HG03280 (cell line): ENCODE data around the gene FOXP1.
"Not testable (repeated sequence)": the region's sequence is repeated elsewhere in the genome, so short reads cannot be mapped to it uniquely, and the experiment has no call there.

Source experiments
- ATAC-seq: cut with Tn5 transposase; IDR thresholded peaks from one replicate; pipeline ENCODE4 v1.9.1; 2021; ENCODE audit warnings: mild to moderate bottlenecking, moderate library complexity; ENCODE audit not compliant: unreplicated experiment

Gene FOXP1

DNA sequence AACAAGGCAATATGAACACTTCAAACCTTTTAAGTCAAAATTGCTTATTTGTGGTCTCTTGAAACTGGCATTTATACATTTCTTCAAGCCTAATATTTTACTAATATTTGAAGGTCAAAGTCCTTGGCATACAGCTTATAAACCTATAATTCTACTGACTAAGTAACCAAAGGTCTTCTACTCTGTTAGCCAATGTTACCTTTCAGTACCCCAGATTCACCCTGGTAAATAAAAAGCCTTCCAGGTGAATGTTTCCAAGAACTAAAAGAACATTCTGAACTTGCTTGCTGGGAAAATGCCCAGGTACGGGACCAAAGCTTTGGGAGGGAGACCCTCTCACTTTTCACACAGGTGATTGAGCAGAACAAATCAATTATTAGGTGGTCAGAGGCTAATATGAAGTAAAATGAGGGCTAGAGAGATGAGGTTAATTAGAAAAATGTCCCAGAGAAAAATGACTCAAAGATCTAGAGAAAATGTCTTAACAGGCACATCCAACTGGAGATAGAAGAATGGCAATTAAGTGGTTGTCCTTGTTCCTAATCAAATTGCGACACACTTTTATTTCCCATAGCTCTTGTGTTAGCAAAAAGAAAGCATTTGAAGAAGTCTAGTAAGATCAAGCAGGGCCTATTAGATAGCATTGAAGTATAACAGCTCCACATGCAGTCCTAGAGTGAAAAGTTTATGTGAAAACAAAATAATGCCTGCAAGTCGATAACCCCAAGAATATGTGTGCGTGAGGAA lies 232.0 kb downstream of the FOXP1 start:
- ATAC-seq: no peak

DNA sequence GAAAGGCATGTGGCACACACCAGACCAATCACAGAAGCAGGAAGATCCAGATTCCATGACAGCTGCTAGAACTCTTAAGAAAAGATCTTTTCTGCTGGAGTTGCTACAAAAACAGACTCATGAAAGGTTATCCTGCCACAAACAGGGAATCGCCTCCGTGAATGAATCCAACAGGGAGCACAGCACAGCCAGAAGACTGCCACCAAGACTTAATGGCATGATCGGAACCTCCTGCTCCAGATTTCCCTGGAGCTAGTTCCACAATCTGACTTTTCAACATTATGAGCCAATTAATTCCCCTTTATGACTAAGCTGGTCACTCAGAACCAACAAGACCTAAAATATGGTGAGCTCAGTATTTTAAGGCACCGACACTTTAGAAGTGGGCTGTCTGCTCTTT lies 232.5 kb downstream of the FOXP1 start:
- ATAC-seq: no peak

DNA sequence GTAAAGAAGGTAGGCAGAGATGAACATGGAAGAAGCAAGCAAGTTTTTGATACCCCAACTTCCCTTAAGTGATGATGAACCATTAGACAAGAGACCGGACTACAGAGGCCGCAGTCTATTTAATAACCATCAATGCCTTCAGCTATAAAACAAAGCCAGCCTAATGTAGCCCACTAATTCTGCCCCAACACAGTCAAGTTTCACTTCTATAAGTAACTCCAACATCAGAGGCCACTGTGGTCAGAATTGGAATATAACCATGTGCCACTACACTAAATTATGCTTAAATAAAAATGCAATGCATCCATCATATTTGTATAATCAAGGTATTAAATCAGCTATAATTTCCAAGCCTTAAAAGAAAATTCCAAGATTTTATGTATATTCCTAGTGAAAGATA lies 234.7 kb downstream of the FOXP1 start:
- no peak for ATAC-seq

DNA sequence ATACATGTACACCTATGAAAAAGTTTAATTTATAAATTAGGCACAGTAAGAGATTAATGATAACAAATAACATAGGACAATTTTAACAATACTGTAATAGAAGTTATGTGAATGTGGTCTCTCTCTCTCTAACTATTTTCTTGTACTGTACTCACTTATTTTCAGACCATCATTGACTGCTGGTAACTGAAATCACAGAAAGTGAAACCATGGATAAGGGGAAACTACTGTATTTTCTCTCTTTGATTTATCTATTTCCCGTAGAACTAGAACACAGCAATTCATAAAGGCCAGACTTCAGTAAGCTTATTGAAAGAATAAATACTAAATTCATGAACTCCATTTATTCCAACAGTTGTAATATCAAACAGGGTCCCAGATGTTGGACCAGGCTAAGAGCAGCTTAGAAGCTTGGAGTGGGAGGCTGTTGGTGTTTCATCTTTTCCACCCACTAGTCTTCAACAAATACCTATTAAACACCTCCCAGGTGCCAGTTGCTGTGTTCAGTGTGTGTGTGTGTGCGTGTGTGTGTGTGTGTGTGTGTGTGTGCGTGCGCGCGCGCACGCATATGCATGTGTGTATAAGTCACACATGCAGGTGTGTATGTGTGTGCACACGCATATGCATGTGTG lies 235.4 kb downstream of the FOXP1 start:
- ATAC-seq: no peak

GRCh38 chr3:71346061-71346460 lies 237.5 kb downstream of the FOXP1 start:
- no peak for ATAC-seq

GRCh38 chr3:71345429-71346040 lies 238.0 kb downstream of the FOXP1 start:
- ATAC-seq: no peak

- no peak for ATAC-seq
Observed at GRCh38 chr3:71341721-71342120, 241.8 kb downstream of the FOXP1 start.

DNA sequence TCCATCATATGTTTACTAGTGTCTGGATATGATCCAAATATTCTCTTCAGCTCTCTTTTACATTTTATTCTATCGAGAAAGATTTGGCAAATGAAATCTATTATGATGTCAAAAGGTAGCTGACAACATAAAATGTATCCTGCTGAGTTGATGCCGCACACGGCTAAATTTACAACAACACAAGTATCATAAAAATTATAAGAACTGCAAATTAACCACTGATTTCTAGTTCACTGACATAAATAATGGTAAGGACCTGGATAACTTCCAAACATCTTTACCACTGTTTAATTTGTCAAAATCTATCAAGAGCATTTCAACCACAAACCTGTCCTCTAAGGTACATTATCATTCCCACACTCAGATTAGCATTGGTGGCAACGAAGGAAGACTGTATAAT lies 244.5 kb downstream of the FOXP1 start:
- no peak for ATAC-seq

DNA sequence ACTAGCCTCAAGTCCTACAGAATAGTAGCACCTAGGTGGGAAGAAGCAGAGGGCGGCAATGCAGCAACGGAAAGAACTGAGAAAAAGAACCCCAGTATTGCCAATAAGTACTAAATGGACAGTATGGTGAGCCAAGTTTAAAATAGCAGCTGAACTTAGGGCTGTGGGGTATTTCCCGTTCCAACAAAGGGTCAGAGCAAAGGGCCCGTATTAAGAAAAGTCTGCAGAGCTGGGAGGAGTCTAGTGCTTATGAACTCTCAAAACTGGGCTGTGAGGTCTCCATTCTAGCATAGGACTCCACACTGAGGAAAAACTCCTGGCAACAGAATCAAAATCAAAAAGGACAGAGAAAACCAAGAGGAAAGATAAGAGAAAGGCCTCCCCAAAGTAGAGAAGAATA lies 250.7 kb downstream of the FOXP1 start:
- ATAC-seq: no peak

DNA sequence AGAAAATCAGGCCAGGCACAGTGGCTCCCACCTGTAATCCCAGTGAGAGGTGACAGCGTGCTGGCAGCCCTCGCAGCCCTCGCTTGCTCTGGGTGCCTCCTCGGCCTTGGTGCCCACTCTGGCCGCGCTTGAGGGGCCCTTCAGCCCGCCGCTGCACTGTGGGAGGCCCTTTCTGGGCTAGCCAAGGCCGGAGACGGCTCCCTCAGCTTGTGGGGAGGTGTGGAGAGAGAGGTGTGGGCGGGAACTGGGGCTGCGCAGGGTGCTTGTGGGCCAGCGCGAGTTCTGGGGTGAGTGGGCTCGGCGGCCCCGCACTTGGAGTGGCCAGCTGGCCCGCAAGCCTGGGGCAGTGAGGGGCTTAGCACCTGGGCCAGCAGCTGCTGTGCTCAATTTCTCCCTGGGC lies 252.6 kb downstream of the FOXP1 start:
- ATAC-seq: no peak

GRCh38 chr3:71330505-71330904 lies 253.0 kb downstream of the FOXP1 start:
- no peak for ATAC-seq

GRCh38 chr3:71329817-71330216 lies 253.7 kb downstream of the FOXP1 start:
- no peak for ATAC-seq

GRCh38 chr3:71328926-71329325 lies 254.6 kb downstream of the FOXP1 start:
- no peak for ATAC-seq

GRCh38 chr3:71327936-71328335 lies 255.6 kb downstream of the FOXP1 start:
- no peak for ATAC-seq

GRCh38 chr3:71325715-71326114 lies 257.8 kb downstream of the FOXP1 start:
- ATAC-seq: no peak

- ATAC-seq: not testable (repeated sequence)
Observed at GRCh38 chr3:71324224-71324623, 259.3 kb downstream of the FOXP1 start.

- no peak for ATAC-seq
Observed at GRCh38 chr3:71323558-71323957, 260.0 kb downstream of the FOXP1 start.

GRCh38 chr3:71322154-71322553 lies 261.4 kb downstream of the FOXP1 start:
- ATAC-seq: no peak

- no peak for ATAC-seq
Observed at GRCh38 chr3:71319771-71320170, 263.8 kb downstream of the FOXP1 start.

DNA sequence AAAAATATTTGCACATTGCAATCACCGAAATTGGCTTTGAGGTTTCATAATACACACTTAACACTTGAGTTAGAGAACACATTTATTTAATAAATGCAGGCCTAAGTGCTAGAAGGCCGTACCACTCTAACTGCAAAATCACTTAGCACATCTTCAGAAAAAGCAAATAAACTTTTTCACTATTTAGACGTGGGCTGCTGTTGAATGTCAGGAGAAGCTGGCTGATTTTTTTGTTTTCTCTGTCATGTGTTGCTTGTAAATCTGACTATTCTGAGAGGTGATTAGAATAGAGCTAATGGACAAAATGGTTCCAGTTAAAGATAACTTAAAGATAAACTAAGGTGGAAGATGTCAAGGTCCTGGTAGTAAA lies 265.1 kb downstream of the FOXP1 start:
- ATAC-seq: no peak

DNA sequence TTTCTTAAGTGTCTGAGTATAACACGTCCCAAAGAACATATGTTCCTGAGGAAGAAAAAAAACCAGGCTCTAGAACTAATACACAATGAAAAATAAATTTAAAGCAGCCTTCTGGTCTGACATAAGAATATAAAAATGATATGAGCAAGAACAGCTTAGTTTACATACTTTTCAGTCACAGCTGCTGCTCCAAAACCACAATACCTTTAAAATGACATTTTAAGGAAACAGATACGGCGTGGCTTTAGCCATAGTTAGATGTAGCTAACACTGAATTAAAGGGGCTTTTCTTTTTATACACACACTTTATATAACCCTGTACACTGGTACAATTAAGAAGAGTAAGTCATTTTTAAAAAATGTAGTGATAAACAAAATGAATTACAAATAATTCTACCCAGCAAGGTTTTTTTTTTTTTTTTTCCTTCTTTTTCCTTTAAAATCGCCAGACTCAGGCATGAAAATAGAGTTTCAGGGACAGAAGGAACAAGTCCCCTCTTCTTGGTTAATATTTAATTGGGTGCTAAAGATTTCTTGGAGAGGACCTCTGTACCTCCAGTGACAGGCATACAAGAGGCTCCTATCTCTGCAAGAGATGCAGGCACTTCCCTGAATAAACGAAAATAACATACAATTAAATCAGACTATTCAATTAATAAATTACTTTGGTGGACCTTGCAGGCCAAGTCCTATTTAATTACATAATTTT lies 265.6 kb downstream of the FOXP1 start:
- no peak for ATAC-seq

GRCh38 chr3:71317140-71317539 lies 266.4 kb downstream of the FOXP1 start:
- no peak for ATAC-seq
